A549 (cell line): ENCODE measurements around the gene PRKX.

ENCODE experiments used
- POLR2A ChIP-seq: IDR thresholded peaks from 2 replicates; pipeline ENCODE4 v1.6.1; 2012; ENCODE audit warnings: mild to moderate bottlenecking, low read length
- TF ChIP-seq, protein P1 (sequence below): fragments of >200 bp; sonication (Bioruptor Twin); formaldehyde crosslinking; IDR thresholded peaks from 3 replicates; pipeline ENCODE4 v1.5.1; 2016

DNA sequence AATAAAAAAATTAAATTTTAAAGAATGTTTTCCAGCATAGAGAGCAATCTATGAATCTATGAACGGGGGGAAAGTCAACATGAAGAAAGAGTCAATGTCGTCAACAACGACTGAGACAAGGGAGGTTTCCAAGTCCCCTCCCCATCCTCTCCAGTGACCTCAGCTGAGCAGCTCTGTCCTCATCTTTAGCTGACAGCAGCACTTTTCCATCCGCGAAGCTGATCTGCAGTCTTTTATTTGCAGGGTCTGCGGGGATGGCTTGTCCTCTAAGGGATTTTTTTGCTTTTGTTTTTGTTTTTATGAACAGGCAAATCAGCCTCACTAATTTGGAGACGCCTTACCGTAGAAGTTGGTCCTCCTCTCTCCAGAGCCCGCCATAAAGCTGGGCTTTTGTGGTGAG is 46.5 kb downstream of the PRKX start:
- no peak for TF ChIP-seq POLR2A
- TF ChIP-seq, protein P1, sequence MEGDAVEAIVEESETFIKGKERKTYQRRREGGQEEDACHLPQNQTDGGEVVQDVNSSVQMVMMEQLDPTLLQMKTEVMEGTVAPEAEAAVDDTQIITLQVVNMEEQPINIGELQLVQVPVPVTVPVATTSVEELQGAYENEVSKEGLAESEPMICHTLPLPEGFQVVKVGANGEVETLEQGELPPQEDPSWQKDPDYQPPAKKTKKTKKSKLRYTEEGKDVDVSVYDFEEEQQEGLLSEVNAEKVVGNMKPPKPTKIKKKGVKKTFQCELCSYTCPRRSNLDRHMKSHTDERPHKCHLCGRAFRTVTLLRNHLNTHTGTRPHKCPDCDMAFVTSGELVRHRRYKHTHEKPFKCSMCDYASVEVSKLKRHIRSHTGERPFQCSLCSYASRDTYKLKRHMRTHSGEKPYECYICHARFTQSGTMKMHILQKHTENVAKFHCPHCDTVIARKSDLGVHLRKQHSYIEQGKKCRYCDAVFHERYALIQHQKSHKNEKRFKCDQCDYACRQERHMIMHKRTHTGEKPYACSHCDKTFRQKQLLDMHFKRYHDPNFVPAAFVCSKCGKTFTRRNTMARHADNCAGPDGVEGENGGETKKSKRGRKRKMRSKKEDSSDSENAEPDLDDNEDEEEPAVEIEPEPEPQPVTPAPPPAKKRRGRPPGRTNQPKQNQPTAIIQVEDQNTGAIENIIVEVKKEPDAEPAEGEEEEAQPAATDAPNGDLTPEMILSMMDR, result no peak
